Lower lobe of right lung (tissue), 2 donors: ENCODE measurements around the gene DNAJC22. TPM values are rescaled to one million over a fixed set of nuclear protein-coding genes. Genes with fewer than 3 reads are reported as not detected.

Experiments used
- ATAC-seq, 2 donors: fragments of 200-7000 bp; cut with Tn5 transposase; one replicate each; pipeline ENCODE4 v1.9.1; 2020 to 2022; ENCODE audit warnings: mild to moderate bottlenecking in 2 of 2, moderate library complexity in 2 of 2
- DNase-seq: peaks from one replicate; pipeline ENCODE4 v3.0.0-alpha.2; 2020
- H3K27ac ChIP-seq: fragments of 200-600 bp; one replicate; pipeline ENCODE4 v1.8.0; 2022
- H3K27me3 ChIP-seq: fragments of 200-600 bp; one replicate; pipeline ENCODE4 v1.8.0; 2022; ENCODE audit warnings: low read depth
- H3K36me3 ChIP-seq: fragments of 200-600 bp; one replicate; pipeline ENCODE4 v1.8.0; 2022; ENCODE audit warnings: mild to moderate bottlenecking
- H3K4me1 ChIP-seq: fragments of 200-600 bp; one replicate; pipeline ENCODE4 v1.8.0; 2022
- H3K4me3 ChIP-seq: fragments of 200-600 bp; one replicate; pipeline ENCODE4 v1.8.0; 2022; ENCODE audit warnings: mild to moderate bottlenecking
- H3K9me3 ChIP-seq: fragments of 200-600 bp; one replicate; pipeline ENCODE4 v1.8.0; 2022
- CTCF ChIP-seq: fragments of 200-600 bp; IDR thresholded peaks from one replicate; pipeline ENCODE4 v1.8.0; 2022; ENCODE audit warnings: antibody characterized with exemption, mild to moderate bottlenecking
- intact Hi-C: fragments of 100-400 bp; cut with DNase I; formaldehyde crosslinking; loops from one replicate; pipeline ENCODE4 v1.11.0; 2022
- total RNA-seq: library from RNA; stranded (reverse); fragmentation: NEBNext Ultra II Directional; extraction: Animal tissue kit (Norgen Biotek cat#: 25700); gene quantifications from one replicate; pipeline ENCODE4 v1.2.1, GENCODE V29; 2021
- donor health status: DM: no; HTN: yes; CAD: no; lungs with severe emphysema.

The DNAJC22 gene
- total RNA-seq, 1 donor from 2014 or later, result 0.18 TPM

DNA sequence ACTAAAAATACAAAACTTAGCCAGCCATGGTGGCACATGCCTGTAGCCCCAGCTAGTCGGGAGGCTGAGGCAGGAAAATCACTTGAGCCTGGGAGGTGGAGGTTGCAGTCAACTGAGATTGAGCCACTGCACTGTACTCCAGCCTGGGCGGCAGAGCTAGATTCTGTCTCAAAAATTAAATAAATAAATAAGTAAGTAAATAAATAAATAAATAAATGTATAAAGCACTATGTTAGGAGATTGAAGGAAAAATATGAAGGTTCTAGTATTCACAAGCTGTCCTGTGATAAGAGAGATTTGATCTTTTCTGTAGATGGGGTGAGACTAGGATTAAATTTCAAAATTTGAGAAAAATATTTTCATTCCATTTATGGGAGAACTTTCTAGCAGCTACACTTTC is 5.7 kb downstream of the DNAJC22 start:
- Histone ChIP-seq H3K27ac (no peak overlapping the region), H3K4me3 (no peak overlapping the region), H3K36me3 (no peaks in the 10 kb centered on the region), H3K4me1 (peaks cover 10% of the 10 kb centered on the region), H3K9me3 (no peaks in the 10 kb centered on the region), H3K27me3 (peaks cover 60% of the 10 kb centered on the region)
- no peak for TF ChIP-seq CTCF
- intact Hi-C loops, result no loop called here
- ATAC-seq (no peak), DNase-seq (no peak)

DNA sequence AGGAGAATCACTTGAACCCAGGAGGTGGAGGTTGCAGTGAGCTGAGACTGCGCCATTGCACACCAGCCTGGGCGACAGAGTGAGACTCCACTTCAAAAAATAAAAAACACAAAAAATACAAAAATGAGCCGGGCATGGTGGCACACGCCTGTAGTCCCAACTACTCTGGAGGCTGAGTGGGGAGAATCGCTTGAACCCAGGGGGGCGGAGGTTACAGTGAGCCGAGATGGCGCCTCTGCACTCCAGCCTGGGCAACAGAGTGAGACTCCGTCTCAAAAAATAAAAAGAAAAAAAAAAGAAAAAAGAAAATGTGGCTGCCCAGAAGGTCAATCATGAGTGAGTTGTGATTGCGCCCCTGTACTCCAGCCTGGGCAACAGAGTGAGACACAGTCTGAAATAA is 9.2 kb downstream of the DNAJC22 start:
- H3K9me3 ChIP-seq, result no peaks in the 10 kb centered on the region
- no peak for TF ChIP-seq CTCF
- no peak overlapping the region for H3K27ac ChIP-seq
- intact Hi-C loops, result loop anchor here (5.0 kb wide), 1 partner anchor 161 kb away; no protein-coding TSS in a partner anchor
- H3K27me3 ChIP-seq, result peaks cover 30% of the 10 kb centered on the region
- no peak overlapping the region for H3K4me3 ChIP-seq
- no peaks in the 10 kb centered on the region for H3K36me3 ChIP-seq
- DNase-seq (no peak), ATAC-seq (no peak)
- no peaks in the 10 kb centered on the region for H3K4me1 ChIP-seq

DNA sequence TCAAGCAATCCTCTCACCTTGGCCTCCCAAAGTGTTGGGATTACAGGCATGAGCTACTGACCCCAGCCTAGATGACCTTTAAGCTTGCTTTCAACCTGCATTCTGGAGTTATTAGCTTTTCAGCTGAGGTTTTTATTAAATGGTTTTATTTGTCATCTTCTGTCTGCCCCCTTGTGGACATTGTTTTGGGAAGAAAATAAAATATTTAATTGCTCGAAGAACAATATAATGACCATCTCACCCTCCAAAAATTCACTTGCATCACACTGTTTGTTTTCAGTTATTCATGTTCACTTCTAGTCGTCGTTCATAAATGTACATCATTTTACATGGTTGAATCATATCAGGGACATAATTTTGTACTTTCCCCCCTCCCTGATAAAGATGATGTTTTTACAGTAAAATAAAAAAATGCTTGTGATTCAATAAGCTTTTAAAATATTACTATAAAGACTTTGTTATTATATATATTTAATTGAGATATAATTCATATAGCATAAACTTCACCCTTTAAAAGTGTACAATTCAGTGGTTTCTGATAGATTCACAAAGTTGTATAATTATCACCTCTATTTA is 10.5 kb downstream of the DNAJC22 start:
- peak; percentile 41 for TF ChIP-seq CTCF
- ATAC-seq (no peak), DNase-seq (no peak)
- Histone ChIP-seq H3K4me1 (no peaks in the 10 kb centered on the region), H3K27me3 (peaks cover 22% of the 10 kb centered on the region), H3K27ac (no peak overlapping the region), H3K36me3 (no peaks in the 10 kb centered on the region), H3K4me3 (no peak overlapping the region), H3K9me3 (no peaks in the 10 kb centered on the region)
- intact Hi-C loops, result loop anchor here (5.0 kb wide), 1 partner anchor 160 kb away; no protein-coding TSS in a partner anchor

- Histone ChIP-seq H3K4me3 (no peak overlapping the region), H3K36me3 (no peaks in the 10 kb centered on the region), H3K27me3 (peaks cover 15% of the 10 kb centered on the region), H3K27ac (no peak overlapping the region), H3K9me3 (no peaks in the 10 kb centered on the region), H3K4me1 (no peaks in the 10 kb centered on the region)
- DNase-seq (no peak), ATAC-seq (peak; percentile 83 to 89)
- intact Hi-C loops, result loop anchor here (5.0 kb wide), 1 partner anchor 159 kb away; no protein-coding TSS in a partner anchor
- TF ChIP-seq CTCF, result peak; percentile 68
Measured at GRCh38 chr12:49358483-49359141, 11.9 kb downstream of the DNAJC22 start.

GRCh38 chr12:49359671-49360070 is 13.0 kb downstream of the DNAJC22 start:
- Histone ChIP-seq H3K9me3 (no peaks in the 10 kb centered on the region), H3K27me3 (peaks cover 9% of the 10 kb centered on the region), H3K4me1 (no peaks in the 10 kb centered on the region), H3K27ac (no peak overlapping the region), H3K4me3 (no peak overlapping the region), H3K36me3 (no peaks in the 10 kb centered on the region)
- DNase-seq (no peak), ATAC-seq (no peak)
- intact Hi-C loops, result loop anchor here (5.0 kb wide), 1 partner anchor 158 kb away; no protein-coding TSS in a partner anchor
- TF ChIP-seq CTCF, result no peak
